Keratinocyte (primary cell): ENCODE measurements around the gene IHH. TPM values are rescaled to one million over a fixed set of nuclear protein-coding genes. Genes with fewer than 3 reads are reported as not detected.

Experiments used
- DNase-seq: peaks from one replicate; pipeline ENCODE4 v3.0.0-alpha.2; 2011; ENCODE audit warnings: low read depth, missing footprints, low spot score
- FAIRE-seq: peaks from 2 replicates; lab custom pipeline; 2011; peaks lifted over from hg19 to GRCh38; lab: Jason Lieb, UNC
- H2AFZ ChIP-seq: 2 replicates; pipeline ENCODE4 v1.6.0; 2012; ENCODE audit warnings: low read length, control low read depth, inconsistent platforms; ENCODE audit not compliant: control insufficient read depth
- H3K27ac ChIP-seq: 2 replicates; pipeline ENCODE4 v1.5.1; 2011; ENCODE audit warnings: low read length; ENCODE audit not compliant: control insufficient read depth, insufficient read depth
- H3K27me3 ChIP-seq: 3 replicates; pipeline ENCODE4 v1.6.0; 2011; ENCODE audit warnings: low read length; ENCODE audit not compliant: control insufficient read depth, insufficient read depth; ENCODE audit errors: extremely low read depth
- H3K36me3 ChIP-seq, 2 experiments: 2 replicates in 1 of 2; 3 replicates in 1 of 2; pipeline ENCODE4 v1.5.1; 2011; ENCODE audit warnings: low read length in 2 of 2, mild to moderate bottlenecking in 1 of 2; ENCODE audit not compliant: control insufficient read depth in 2 of 2, insufficient read depth in 2 of 2; ENCODE audit errors: extremely low read depth in 1 of 2
- H3K4me1 ChIP-seq: 3 replicates; pipeline ENCODE4 v1.5.1; 2011; ENCODE audit warnings: low read length; ENCODE audit not compliant: control insufficient read depth, insufficient read depth; ENCODE audit errors: extremely low read depth
- H3K4me2 ChIP-seq: 3 replicates; pipeline ENCODE4 v1.6.0; 2011; ENCODE audit warnings: low read depth, low read length; ENCODE audit not compliant: control insufficient read depth, insufficient read depth; ENCODE audit errors: extremely low read depth
- H3K4me3 ChIP-seq, 3 experiments: fragments of 200-600 bp in 1 of 3; sonication (generic) in 1 of 3; 2 replicates in 2 of 3; 3 replicates in 1 of 3; pipeline ENCODE4 v1.5.1; 2011 to 2016; ENCODE audit warnings: low read length in 3 of 3, mild to moderate bottlenecking in 3 of 3, control low read depth in 2 of 3, inconsistent platforms in 1 of 3, low read depth in 1 of 3, mixed read lengths in 1 of 3, mixed run types in 1 of 3, moderate library complexity in 1 of 3; ENCODE audit not compliant: control insufficient read depth in 2 of 3, insufficient read depth in 2 of 3; ENCODE audit errors: extremely low read depth in 1 of 3
- H3K79me2 ChIP-seq: 2 replicates; pipeline ENCODE4 v1.6.0; 2012; ENCODE audit warnings: low read length; ENCODE audit not compliant: control insufficient read depth, insufficient read depth
- H3K9ac ChIP-seq: 3 replicates; pipeline ENCODE4 v1.6.0; 2011; ENCODE audit warnings: low read length; ENCODE audit not compliant: control insufficient read depth, insufficient read depth; ENCODE audit errors: extremely low read depth
- H3K9me1 ChIP-seq: 3 replicates; pipeline ENCODE4 v1.6.0; 2011; ENCODE audit warnings: low read length; ENCODE audit not compliant: control insufficient read depth, insufficient read depth; ENCODE audit errors: extremely low read depth
- H3K9me3 ChIP-seq: 2 replicates; pipeline ENCODE4 v1.5.1; 2012; ENCODE audit warnings: low read depth, low read length; ENCODE audit not compliant: control insufficient read depth
- H4K20me1 ChIP-seq: 3 replicates; pipeline ENCODE4 v1.6.0; 2011; ENCODE audit warnings: low read length; ENCODE audit not compliant: control insufficient read depth, insufficient read depth; ENCODE audit errors: extremely low read depth
- CTCF ChIP-seq, 3 experiments: IDR thresholded peaks in 1 of 3; conservative IDR thresholded peaks in 1 of 3; optimal IDR thresholded peaks in 1 of 3; 2 replicates in 2 of 3; 3 replicates in 1 of 3; pipeline versions ENCODE3 to v1.5.1; 2011; ENCODE audit warnings: low read length in 3 of 3, mild to moderate bottlenecking in 3 of 3, moderate library complexity in 2 of 3, control low read depth in 1 of 3, inconsistent platforms in 1 of 3; ENCODE audit not compliant: insufficient read depth in 2 of 3; ENCODE audit errors: extremely low read depth in 1 of 3
- EZH2 ChIP-seq: IDR thresholded peaks from one replicate; pipeline ENCODE4 v1.6.1; 2012; ENCODE audit warnings: inconsistent platforms, mild to moderate bottlenecking, low read length, moderate library complexity
- dilution Hi-C: fragments of 300-500 bp; cut with MboI; formaldehyde crosslinking; loops from one replicate; pipeline ENCODE4 v1.7.0; 2020; ENCODE audit warnings: low sequenced_read_pairs; ENCODE audit not compliant: extremely low pct_ligation_motif_present
- polyA plus RNA-seq, 5 experiments: library from polyadenylated mRNA; depleted of rRNA in 3 of 5; stranded (reverse) in 3 of 5; stranded (forward) in 1 of 5; unstranded in 1 of 5; fragments of >200 nt; gene quantifications; 1 replicate in 1 of 5; 2 replicates in 3 of 5; 3 replicates in 1 of 5; pipeline versions ENCODE4 v1.2.1 to v1.2.3, GENCODE V29; 2011 to 2012; ENCODE audit warnings: missing spikeins in 2 of 5, low read depth in 1 of 5, low replicate concordance in 1 of 5

Gene IHH
- polyA plus RNA-seq, 1 donor (not counting 4 experiments of a cell fraction or from before 2014, with no cell fraction given): not detected

- Histone ChIP-seq H3K27ac (no peak overlapping the region), H3K9ac (no peak overlapping the region), H3K4me1 (peaks cover 7% of the 10 kb centered on the region), H4K20me1 (no peaks in the 10 kb centered on the region), H2AFZ (no peak overlapping the region), H3K9me1 (no peaks in the 10 kb centered on the region), H3K36me3 (peaks cover 0 to 11% of the 10 kb centered on the region in 2 experiments), H3K79me2 (no peaks in the 10 kb centered on the region), H3K4me3 (no peak overlapping the region), H3K27me3 (no peaks in the 10 kb centered on the region), H3K4me2 (no peak overlapping the region), H3K9me3 (no peaks in the 10 kb centered on the region)
- DNase-seq (no peak), FAIRE-seq (no peak)
- TF ChIP-seq EZH2: no peak
- dilution Hi-C loops: no loop called here
Measured at GRCh38 chr2:219076253-219076652, 15.5 kb upstream of the IHH start.

- peak; percentile 65 to 74 (median 72) for TF ChIP-seq CTCF (optimal IDR thresholded peaks at IDR 0.05 in 1 of 3, IDR thresholded peaks at IDR 0.05 in 1 of 3, conservative IDR thresholded peaks at IDR 0.05 in 1 of 3; ENCODE audit: extremely low read depth in 1 of 3, insufficient read depth in 2 of 3, low read length in 3 of 3)
- TF ChIP-seq EZH2: no peak
- Histone ChIP-seq H3K79me2 (no peaks in the 10 kb centered on the region), H3K36me3 (peaks cover 0 to 11% of the 10 kb centered on the region in 2 experiments), H3K9me3 (no peaks in the 10 kb centered on the region), H3K9ac (no peak overlapping the region), H3K4me2 (no peak overlapping the region), H3K27me3 (no peaks in the 10 kb centered on the region), H3K4me3 (no peak overlapping the region), H3K4me1 (peaks cover 8% of the 10 kb centered on the region), H4K20me1 (no peaks in the 10 kb centered on the region), H2AFZ (no peak overlapping the region), H3K9me1 (no peaks in the 10 kb centered on the region), H3K27ac (no peak overlapping the region)
- DNase-seq (no peak), FAIRE-seq (no peak)
- dilution Hi-C loops: no loop called here
Measured at GRCh38 chr2:219073413-219074129, 12.8 kb upstream of the IHH start.
